CD14-positive monocyte (primary cell): Measurements from ENCODE around the gene UTS2B. TPM values are rescaled to one million over a fixed set of nuclear protein-coding genes. Genes with fewer than 3 reads are reported as not detected.

Experiments used
- DNase-seq, 3 donors: peaks; one replicate each; pipeline ENCODE4 v3.0.0-alpha.2; 2011 to 2022
- H2AFZ ChIP-seq: 2 replicates; pipeline ENCODE4 v1.6.0; 2012; ENCODE audit warnings: mild to moderate bottlenecking, low read depth, low read length, inconsistent platforms; ENCODE audit not compliant: insufficient read depth, poor library complexity, severe bottlenecking
- H3K27ac ChIP-seq, 2 donors: 1 replicate in 1 of 2; 2 replicates in 1 of 2; pipeline ENCODE4 v1.5.1; 2012 to 2013; ENCODE audit warnings: low read length in 2 of 2, control low read depth in 1 of 2, inconsistent platforms in 1 of 2, low read depth in 1 of 2, mild to moderate bottlenecking in 1 of 2
- H3K27me3 ChIP-seq, 2 donors: one replicate each; pipeline versions ENCODE4 v1.6.0 to v1.6.1; 2011 to 2013; ENCODE audit warnings: low read length in 2 of 2; ENCODE audit not compliant: control insufficient read depth in 2 of 2, insufficient read depth in 2 of 2
- H3K36me3 ChIP-seq, 2 donors: replicated peaks in 1 of 2; 1 replicate in 1 of 2; 2 replicates in 1 of 2; pipeline versions ENCODE4 v1.5.1 to v1.6.1; 2012 to 2013; ENCODE audit warnings: low read length in 2 of 2, control low read depth in 1 of 2, inconsistent platforms in 1 of 2, mild to moderate bottlenecking in 1 of 2; ENCODE audit not compliant: insufficient read depth in 2 of 2, control insufficient read depth in 1 of 2
- H3K4me1 ChIP-seq, 2 donors: 1 replicate in 1 of 2; 2 replicates in 1 of 2; pipeline versions ENCODE4 v1.5.1 to v1.6.1; 2012 to 2013; ENCODE audit warnings: low read length in 2 of 2, control low read depth in 1 of 2, inconsistent platforms in 1 of 2, mild to moderate bottlenecking in 1 of 2, moderate library complexity in 1 of 2; ENCODE audit not compliant: insufficient read depth in 2 of 2, control insufficient read depth in 1 of 2
- H3K4me2 ChIP-seq: replicated peaks from 2 replicates; pipeline ENCODE3; 2012; ENCODE audit warnings: low read length, moderate library complexity, mild to moderate bottlenecking; ENCODE audit not compliant: poor library complexity, severe bottlenecking; ENCODE audit errors: extremely low read depth
- H3K4me3 ChIP-seq, 3 experiments: fragments of 200-600 bp in 1 of 3; sonication (generic) in 1 of 3; replicated peaks in 1 of 3; 1 replicate in 2 of 3; 2 replicates in 1 of 3; pipeline ENCODE4 v1.5.1; 2011 to 2013; ENCODE audit warnings: low read length in 3 of 3, mild to moderate bottlenecking in 3 of 3, control low read depth in 2 of 3, low read depth in 2 of 3, inconsistent platforms in 1 of 3, moderate library complexity in 1 of 3
- H3K79me2 ChIP-seq: 2 replicates; pipeline ENCODE4 v1.6.0; 2012; ENCODE audit warnings: mild to moderate bottlenecking, control low read depth, inconsistent platforms, low read length, moderate library complexity; ENCODE audit not compliant: insufficient read depth
- H3K9ac ChIP-seq: 2 replicates; pipeline ENCODE4 v1.6.0; 2017; ENCODE audit warnings: low read length, mild to moderate bottlenecking; ENCODE audit not compliant: insufficient read depth, poor library complexity, severe bottlenecking
- H3K9me3 ChIP-seq, 2 donors: replicated peaks in 1 of 2; 1 replicate in 1 of 2; 2 replicates in 1 of 2; pipeline versions ENCODE4 v1.5.1 to v1.6.1; 2012 to 2013; ENCODE audit warnings: low read length in 2 of 2, control low read depth in 1 of 2; ENCODE audit not compliant: control insufficient read depth in 1 of 2, insufficient read depth in 1 of 2
- H4K20me1 ChIP-seq: 2 replicates; pipeline ENCODE4 v1.6.0; 2012; ENCODE audit warnings: mild to moderate bottlenecking, low read length, control low read depth, moderate library complexity; ENCODE audit not compliant: insufficient read depth
- H3K27ac Mint-ChIP-seq, 7 donors: one replicate each; pipeline ENCODE4 v1.8.0; 2020; ENCODE audit warnings: mild to moderate bottlenecking in 7 of 7, mixed read lengths in 7 of 7, moderate library complexity in 6 of 7, inconsistent platforms in 2 of 7
- H3K27me3 Mint-ChIP-seq, 3 donors: one replicate each; pipeline ENCODE4 v1.8.0; 2021 to 2022; ENCODE audit warnings: low read depth in 3 of 3, mild to moderate bottlenecking in 3 of 3, mixed read lengths in 3 of 3, moderate library complexity in 3 of 3, inconsistent platforms in 1 of 3
- H3K36me3 Mint-ChIP-seq, 2 donors: one replicate each; pipeline ENCODE4 v1.8.0; 2020; ENCODE audit warnings: mixed read lengths in 2 of 2, inconsistent platforms in 1 of 2, mild to moderate bottlenecking in 1 of 2
- H3K4me1 Mint-ChIP-seq: one replicate; pipeline ENCODE4 v1.8.0; 2020; ENCODE audit warnings: mild to moderate bottlenecking, mixed read lengths
- H3K4me3 Mint-ChIP-seq, 2 donors: one replicate each; pipeline ENCODE4 v1.8.0; 2020; ENCODE audit warnings: mild to moderate bottlenecking in 2 of 2, mixed read lengths in 2 of 2, moderate library complexity in 1 of 2
- H3K9me3 Mint-ChIP-seq, 7 donors: one replicate each; pipeline ENCODE4 v1.8.0; 2020 to 2022; ENCODE audit warnings: mixed read lengths in 7 of 7, mild to moderate bottlenecking in 6 of 7, moderate library complexity in 6 of 7, inconsistent platforms in 2 of 7
- CTCF ChIP-seq: fragments of 200-600 bp; IDR thresholded peaks from one replicate; pipeline ENCODE4 v1.8.0; 2022; ENCODE audit warnings: antibody characterized with exemption, mild to moderate bottlenecking
- WGBS: methylation state at CpG from one replicate; pipeline ENCODE4 v1.1.5; 2013; ENCODE audit warnings: missing lambda C conversion rate; ENCODE audit not compliant: insufficient coverage; 5-methylcytosine and 5-hydroxymethylcytosine counted together
- intact Hi-C, 2 donors: fragments of 100-400 bp; cut with micrococcal nuclease; formaldehyde crosslinking; loops; one replicate each; pipeline versions ENCODE4 v1.15.0 to v1.15.1; 2023
- polyA plus RNA-seq, 3 donors: library from polyadenylated mRNA; depleted of rRNA in 1 of 3; unstranded in 2 of 3; stranded (reverse) in 1 of 3; fragments of 300-500 nt in 2 of 3; fragments of >200 nt in 1 of 3; fragmentation: Illumina TruSeq in 2 of 3; gene quantifications; 1 replicate in 2 of 3; 2 replicates in 1 of 3; pipeline ENCODE4 v1.2.3, GENCODE V29; 2012 to 2021

Gene UTS2B
- polyA plus RNA-seq, 3 donors, result not detected

GRCh38 chr3:191355406-191355805, 25.1 kb upstream of the UTS2B start:
- no CpG with 5 or more reads among the region's 4 CpGs for WGBS
- no peak overlapping the region for H2AFZ ChIP-seq
- Mint-ChIP-seq H3K27ac (no peak overlapping the region), H3K27me3 (peaks cover 0 to 2% (median 0%) of the 10 kb centered on the region in 3 donors), H3K4me1 (no peaks in the 10 kb centered on the region), H3K4me3 (no peak overlapping the region), H3K36me3 (peaks cover 24 to 28% of the 10 kb centered on the region in 2 donors), H3K9me3 (peaks cover 0 to 3% (median 0%) of the 10 kb centered on the region in 7 donors)
- H3K4me1 ChIP-seq, result no peaks in the 10 kb centered on the region
- no peak overlapping the region for H3K27ac ChIP-seq
- no peaks in the 10 kb centered on the region for H3K9me3 ChIP-seq
- no peak for DNase-seq
- peaks cover 8% of the 10 kb centered on the region for H3K79me2 ChIP-seq
- peaks cover 41% of the 10 kb centered on the region for H4K20me1 ChIP-seq
- H3K27me3 ChIP-seq, result no peaks in the 10 kb centered on the region
- intact Hi-C loops, result no loop called here
- H3K4me2 ChIP-seq, result no peak overlapping the region
- no peak overlapping the region for H3K4me3 ChIP-seq
- TF ChIP-seq CTCF, result no peak
- peaks cover 14 to 35% of the 10 kb centered on the region in 2 donors for H3K36me3 ChIP-seq
- H3K9ac ChIP-seq, result no peak overlapping the region

GRCh38 chr3:191353022-191353777, 22.9 kb upstream of the UTS2B start:
- Mint-ChIP-seq H3K27me3 (peaks cover 0 to 2% (median 0%) of the 10 kb centered on the region in 3 donors), H3K36me3 (peaks cover 5 to 8% of the 10 kb centered on the region in 2 donors), H3K4me3 (no peak overlapping the region), H3K27ac (no peak overlapping the region), H3K4me1 (no peaks in the 10 kb centered on the region), H3K9me3 (peaks cover 0 to 3% (median 0%) of the 10 kb centered on the region in 7 donors)
- intact Hi-C loops, result no loop called here
- WGBS, result 94% methylated on average over 7 of the region's 7 CpGs
- no peak overlapping the region for H3K27ac ChIP-seq
- no peaks in the 10 kb centered on the region for H3K9me3 ChIP-seq
- H3K4me2 ChIP-seq, result no peak overlapping the region
- no peak overlapping the region for H2AFZ ChIP-seq
- peaks cover 13% of the 10 kb centered on the region for H3K79me2 ChIP-seq
- no peak overlapping the region for H3K9ac ChIP-seq
- H4K20me1 ChIP-seq, result peaks cover 61% of the 10 kb centered on the region
- no peak for DNase-seq
- no peak overlapping the region for H3K4me3 ChIP-seq
- H3K27me3 ChIP-seq, result no peaks in the 10 kb centered on the region
- H3K36me3 ChIP-seq, result peaks cover 5 to 13% of the 10 kb centered on the region in 2 donors
- H3K4me1 ChIP-seq, result no peaks in the 10 kb centered on the region
- no peak for TF ChIP-seq CTCF
